ENCODE measurements around the gene ADAR.

The ADAR gene

DNA sequence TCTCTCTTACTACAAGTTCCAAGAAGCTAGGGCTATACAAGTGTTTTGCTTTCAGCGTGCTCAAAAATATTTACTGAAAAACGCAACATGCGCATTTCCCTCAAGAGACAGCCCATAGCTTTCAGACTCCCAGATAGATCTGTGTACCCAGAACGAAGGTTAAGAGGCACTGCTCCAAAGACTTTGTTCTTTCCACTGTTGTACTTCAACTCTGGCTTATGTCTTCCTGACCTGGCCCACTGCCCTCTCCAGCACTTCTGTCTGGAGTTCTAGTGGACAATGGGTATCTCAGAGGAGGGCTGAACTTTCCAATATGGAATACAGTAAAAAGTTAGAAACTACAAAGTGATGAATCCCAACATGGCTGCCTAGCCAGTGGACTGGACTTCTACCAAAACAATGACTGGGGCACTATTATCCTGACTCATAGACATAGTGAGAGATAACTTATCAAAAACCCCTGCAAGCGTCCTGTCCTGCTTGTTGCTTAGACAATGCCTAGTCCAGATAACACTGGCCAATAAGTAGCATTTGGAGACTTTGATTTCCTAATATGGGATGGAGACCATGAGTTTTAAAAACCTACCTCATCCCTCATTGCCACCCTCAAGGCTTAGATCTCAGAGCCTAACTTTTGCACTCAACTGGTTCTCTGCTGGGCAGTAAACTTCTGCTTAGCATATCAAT lies 8.8 kb upstream of the ADAR start:
- DNase-seq: no peak

DNA sequence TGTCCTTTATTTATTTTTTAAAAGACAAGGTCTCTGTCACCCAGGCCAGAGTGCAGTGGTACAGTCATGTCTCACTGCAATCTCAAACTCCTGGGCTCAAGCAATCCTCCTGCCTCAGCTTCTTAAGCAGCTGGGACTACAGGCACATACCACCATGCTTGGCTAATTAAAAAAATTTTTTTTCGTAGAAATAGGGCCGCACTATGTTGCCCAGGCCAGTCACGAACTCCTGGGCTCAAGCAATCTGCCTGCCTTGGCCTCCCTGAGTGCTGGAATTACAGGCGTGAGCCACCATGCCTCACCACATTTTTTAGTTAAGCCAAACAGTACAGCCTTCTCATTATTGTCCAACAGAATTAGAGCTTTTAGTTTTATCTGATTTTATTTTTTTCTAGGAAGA lies 7.4 kb upstream of the ADAR start:
- DNase-seq: no peak

GRCh38 chr1:154614901-154615300 lies 6.9 kb upstream of the ADAR start:
- DNase-seq: no peak

DNA sequence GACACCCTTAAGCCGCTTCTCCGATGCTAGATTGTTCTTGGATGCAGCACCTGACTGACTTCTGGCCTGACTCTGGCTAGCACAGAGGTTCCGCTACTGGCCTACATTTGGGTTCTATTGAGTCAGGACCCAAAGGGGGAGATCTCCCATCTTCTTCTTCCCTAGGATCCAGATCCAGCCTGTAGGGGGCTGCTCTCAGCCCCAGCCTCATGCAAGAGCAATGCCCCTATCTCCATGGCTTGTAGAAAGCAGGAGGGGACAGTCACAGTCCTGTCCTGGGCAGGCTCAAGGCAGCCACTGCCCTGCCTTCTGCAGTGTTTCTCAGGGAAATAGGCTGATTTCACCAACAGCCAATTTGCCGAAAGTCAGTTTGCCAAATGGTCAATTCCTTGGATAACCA lies 6.3 kb upstream of the ADAR start:
- DNase-seq: no peak

DNA sequence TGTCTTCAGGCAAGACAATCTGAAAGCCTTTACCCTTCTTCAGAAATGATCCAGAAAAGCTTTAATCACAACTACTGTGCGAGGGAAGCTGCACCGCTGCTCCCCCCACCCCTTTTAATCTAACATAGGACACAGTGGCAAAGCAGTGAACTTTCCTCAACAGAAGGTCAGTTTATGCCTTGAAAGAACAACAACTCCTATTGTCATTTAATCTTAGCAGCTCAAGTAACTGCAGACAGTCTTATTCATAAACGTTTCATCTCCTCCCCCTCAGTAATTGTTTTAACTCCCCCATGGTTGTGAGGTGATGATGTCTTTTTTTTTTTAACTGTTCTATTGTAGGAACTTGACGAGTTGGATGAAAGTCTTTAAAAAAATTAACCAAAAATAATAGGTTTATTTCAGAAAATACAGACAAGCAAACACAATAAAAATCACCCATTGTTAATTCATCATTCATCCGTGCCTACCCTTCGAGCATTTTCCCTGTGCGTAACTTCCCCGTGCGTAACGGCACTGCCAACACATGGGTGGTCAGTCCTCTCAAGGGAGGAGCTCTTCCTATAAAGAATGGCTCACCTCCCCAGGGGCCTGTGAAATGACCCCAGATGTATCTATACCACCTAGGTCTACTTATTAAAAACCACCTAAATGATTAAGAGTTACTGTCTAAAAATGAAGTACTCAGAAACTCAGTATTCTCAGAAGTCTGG lies 3.3 kb upstream of the ADAR start:
- DNase-seq: no peak

- no peak for DNase-seq
These were observed 1.7 kb upstream of the ADAR start for GRCh38 chr1:154609398-154610380.

DNA sequence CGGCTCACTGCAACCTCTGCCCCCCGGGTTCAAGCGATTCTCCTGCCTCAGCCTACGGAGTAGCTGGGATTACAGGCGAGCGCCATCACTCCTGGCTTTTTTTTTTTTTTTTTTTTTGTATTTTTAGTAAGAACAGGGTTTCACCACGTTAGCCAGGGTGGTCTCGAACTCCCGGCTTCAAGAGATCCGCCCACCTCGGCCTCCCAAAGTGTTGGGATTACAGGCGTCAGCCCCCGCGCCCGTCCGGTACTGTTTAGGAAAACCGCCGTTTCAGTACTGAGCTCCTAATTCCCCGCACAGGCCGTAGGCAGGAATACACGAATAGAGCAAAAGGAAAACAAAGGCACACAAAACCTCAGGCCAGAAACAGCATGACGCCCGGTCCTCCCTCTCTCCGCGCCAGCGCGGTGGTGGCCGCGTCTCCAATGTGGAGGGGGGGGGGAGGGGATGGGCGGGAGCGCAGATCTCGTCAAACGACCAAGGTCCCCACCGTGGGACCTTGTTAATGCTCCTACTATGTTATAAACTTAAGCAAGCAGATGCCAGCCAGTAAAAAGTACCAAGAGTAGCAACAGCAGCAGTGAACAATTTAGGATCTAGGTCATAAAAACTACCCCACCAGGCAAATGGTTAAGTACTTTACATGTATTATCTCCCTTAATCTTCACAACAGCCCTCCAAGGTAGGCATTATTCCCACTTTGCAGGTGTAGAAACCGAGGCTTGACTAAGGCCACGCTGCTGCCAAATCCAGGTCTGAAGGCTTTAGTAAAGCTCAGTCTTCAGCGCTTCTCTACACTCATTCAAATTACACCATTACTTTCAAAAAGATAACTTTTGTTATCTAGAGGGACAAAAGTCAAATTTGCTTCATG lies 648 bp upstream of the ADAR start:
- no peak for DNase-seq

GRCh38 chr1:154607106-154607608 lies 829 bp downstream of the ADAR start:
- no peak for DNase-seq

- DNase-seq: no peak
These were observed 2.5 kb downstream of the ADAR start for GRCh38 chr1:154605534-154605933.

GRCh38 chr1:154603317-154603716 lies 4.7 kb downstream of the ADAR start:
- no peak for DNase-seq

DNA sequence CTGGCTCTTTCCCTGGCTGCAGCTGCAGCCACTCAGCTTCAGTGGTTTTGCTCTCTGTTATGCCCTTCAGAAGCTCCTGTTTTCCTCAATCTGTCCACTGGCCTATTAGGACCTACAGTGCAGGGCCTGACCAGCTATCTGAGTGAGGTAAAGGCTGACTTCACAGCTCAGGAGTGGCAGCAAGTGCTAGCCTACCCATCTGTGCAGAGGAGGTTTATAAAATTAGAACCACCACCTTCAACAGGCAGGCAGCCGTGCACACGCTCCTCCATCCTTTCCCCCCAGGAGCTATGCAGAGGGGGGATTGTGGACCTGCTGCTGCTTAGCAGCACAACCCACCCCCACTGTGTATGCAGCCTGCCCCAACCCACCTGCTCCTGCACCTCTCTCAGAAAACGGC lies 8.3 kb downstream of the ADAR start:
- no peak for DNase-seq

GRCh38 chr1:154598871-154599635 lies 8.9 kb downstream of the ADAR start:
- DNase-seq: no peak

GRCh38 chr1:154595621-154596020 lies 12.4 kb downstream of the ADAR start:
- no peak for DNase-seq

DNA sequence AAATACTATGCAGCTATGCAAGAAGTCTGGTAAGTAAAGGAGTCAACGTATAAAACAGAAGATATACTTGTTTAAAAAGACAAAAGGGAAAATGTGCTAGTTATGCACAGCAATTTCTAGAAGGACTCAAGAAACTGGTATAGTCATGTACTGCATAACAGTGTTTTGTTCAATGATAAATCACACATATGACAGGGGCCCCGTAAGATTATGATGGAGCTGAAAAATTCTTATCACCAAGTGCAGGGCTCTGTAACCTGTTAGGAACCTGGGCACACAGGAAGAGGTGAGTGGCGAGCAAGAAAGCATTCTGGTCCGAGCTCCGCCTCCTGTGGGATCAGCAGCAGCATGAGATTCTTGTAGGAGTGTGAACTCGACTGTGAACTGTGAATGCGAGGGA lies 13.2 kb downstream of the ADAR start:
- no peak for DNase-seq

DNA sequence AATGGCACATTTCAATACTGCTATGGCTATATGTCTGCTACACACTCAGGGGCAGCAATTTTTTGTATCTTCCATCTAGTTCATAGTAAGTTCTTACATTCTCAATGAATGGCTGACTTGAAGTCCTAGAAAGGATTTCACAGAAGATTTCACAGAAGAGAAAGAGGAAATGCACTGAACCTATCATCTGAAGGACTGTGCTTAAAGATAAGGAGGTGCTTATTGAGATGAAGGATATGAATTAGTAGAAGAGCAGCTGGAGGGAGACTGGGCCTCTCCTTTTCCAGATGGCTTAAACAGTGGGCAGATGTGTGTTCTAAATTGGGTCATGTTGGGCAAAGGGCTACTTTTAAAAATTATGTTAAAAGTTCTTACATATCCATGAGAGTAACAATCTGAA lies 14.6 kb downstream of the ADAR start:
- DNase-seq: no peak

GRCh38 chr1:154591206-154591605 lies 16.8 kb downstream of the ADAR start:
- DNase-seq: no peak

DNA sequence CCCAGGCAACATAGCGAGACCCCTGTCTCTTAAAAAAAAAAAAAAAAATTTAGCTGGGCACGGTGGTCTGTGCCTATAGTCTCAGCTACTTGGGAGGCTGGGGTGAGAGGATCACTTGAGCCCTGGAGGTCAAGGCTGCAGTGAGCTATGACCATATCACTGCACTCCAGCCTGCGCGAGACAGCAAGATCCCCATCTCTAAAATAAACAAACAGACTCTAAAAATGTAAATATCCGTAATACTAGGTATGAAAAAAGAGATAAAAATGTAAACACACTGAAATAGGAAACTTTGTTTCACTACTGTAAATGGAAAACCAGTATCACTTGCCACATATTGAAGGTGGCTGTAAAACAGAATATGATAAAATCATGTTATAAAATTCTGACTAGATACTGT lies 17.2 kb downstream of the ADAR start:
- no peak for DNase-seq

DNA sequence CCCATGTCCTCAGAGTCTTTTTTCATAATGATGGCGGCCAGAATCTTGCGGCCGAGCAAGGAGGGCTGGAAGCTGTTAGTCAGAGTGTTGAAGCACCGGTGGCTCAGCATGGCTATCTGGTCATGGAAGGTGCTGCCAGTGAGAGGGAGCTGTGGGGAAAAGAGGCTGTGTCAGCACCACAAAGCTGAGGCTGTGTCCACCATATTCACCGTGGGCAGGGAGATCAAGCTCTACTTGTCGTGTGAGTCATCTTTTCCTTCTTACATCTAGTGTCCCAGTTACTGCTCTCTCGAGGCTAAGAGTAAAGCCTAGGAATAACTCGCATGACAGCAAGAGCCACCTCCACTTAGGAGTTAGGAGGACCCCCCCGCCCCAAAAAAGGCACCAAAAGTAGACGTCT lies 18.2 kb downstream of the ADAR start:
- DNase-seq: no peak

DNA sequence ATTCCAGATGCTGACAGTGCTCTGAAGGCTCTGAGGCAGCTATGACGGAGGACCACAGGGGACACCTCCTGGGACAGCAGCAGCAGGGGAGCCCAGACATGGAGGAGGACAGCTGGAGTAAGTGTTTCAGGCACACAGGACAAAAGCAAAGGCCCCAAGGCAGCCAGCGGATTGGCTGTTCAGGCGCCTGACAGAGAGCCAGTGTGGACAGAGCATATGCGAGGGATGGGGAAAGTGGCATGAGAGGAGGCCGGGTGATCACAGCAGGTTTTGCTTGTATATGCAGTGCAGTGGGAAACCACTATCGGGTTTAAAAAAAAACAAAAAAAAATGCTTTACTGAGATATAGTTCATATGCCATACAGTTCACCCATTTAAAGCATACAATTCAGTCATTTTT lies 21.3 kb downstream of the ADAR start:
- no peak for DNase-seq

DNA sequence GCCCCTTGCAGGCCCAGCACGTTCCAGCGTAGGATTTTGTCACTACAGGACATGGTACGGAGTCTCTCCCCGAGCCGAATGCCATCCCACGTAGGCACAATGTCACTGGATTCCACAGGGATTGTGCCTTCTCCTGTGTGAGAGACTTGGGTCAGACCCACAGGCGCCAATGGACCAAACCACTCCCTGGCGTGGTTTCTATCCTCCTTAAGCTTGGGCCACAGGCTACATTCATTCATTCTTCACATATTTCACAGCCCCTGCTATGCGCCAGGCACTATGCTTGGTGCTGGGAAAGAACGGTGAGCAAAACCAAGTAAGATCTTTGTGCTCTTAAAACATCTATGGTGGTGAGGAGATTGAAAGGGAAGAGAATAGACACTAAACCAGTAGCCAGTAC lies 21.8 kb downstream of the ADAR start:
- DNase-seq: no peak

DNA sequence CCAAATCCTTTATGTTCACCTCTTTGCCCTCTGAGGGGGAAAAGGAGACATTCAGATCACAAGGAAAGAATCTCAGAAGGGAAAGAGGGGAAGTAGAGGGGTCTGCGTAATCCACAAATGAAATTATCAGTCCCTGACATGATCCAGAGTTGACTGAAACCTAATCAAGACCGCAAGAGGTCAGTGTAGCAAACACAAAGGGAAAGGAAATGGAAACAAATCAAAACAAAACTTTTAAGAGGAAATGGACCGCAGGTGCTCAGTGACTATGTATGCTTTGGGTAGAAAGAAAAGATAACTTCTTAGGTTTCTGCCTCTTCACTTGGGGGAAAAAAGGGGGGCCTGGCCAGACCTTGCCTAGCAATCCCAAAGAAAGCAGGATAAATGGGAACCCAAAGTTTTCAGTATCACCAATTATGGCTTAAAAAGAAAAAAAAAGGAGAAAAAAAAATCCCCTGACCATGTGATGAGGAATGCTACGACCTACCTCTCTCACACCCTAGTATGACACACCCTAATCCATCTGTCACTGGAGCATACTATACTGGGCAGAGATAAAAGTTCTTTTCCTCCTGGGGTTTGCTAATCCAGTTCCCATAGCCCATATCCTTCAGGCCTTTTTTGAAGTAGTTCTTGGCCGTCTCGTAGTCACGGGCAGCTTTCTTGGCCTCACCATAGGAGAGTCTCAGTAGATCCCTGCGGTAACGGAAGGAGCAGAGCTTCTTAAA lies 23.6 kb downstream of the ADAR start:
- no peak for DNase-seq

Measured in NCI-H446 treated with DMSO at 0.1 percent for 48 hours (cell line).